HepG2 (cell line): ENCODE data around the gene AGMO. TPM values are rescaled to one million over a fixed set of nuclear protein-coding genes. Genes with fewer than 3 reads are reported as not detected.

ENCODE experiments used
- ATAC-seq: fragments of 200-7000 bp; cut with Tn5 transposase; 3 replicates; pipeline ENCODE4 v1.9.1; 2020; ENCODE audit warnings: mild to moderate bottlenecking, moderate library complexity
- BruUV-seq: library from RNA; stranded (reverse); fragments of 400-500 nt; replicated peaks from 2 replicates; lab custom pipeline; 2021; lab: Mats Ljungman, UMichigan
- CTCF ChIA-PET: fragments of 300-600 bp; formaldehyde crosslinking; extraction: SDS; loops from one replicate; lab custom pipeline; 2021; ENCODE audit warnings: low total read pairs, inconsistent platforms, low intra/inter-chr PET ratio; lab: Yijun Ruan, JAX
- POLR2A ChIA-PET: fragments of 350-600 bp; sonication (Branson Sonifier 250); formaldehyde crosslinking; loops from one replicate; lab custom pipeline; 2020; ENCODE audit warnings: antibody characterized with exemption, inconsistent platforms; lab: Yijun Ruan, JAX
- DNase-seq: peaks from one replicate; pipeline ENCODE4 v3.0.0-alpha.2; 2015; ENCODE audit warnings: low spot score
- FAIRE-seq: peaks from 3 replicates; lab custom pipeline; 2011; peaks lifted over from hg19 to GRCh38; lab: Jason Lieb, UNC
- H2AFZ ChIP-seq: one replicate; pipeline ENCODE4 v1.6.1; 2011; ENCODE audit warnings: low read length, inconsistent platforms
- H3K27ac ChIP-seq: fragments of 300-600 bp; 3 replicates; pipeline ENCODE4 v1.8.0; 2011; ENCODE audit warnings: mixed run types, mild to moderate bottlenecking, mixed read lengths, low read length, inconsistent platforms; ENCODE audit not compliant: insufficient read depth; ENCODE audit errors: extremely low read length
- H3K27me3 ChIP-seq, 2 experiments: fragments of 200-600 bp in 1 of 2; 2 replicates in 1 of 2; 3 replicates in 1 of 2; pipeline versions ENCODE4 v1.6.0 to v1.8.0; 2011; ENCODE audit warnings: low read length in 2 of 2, mild to moderate bottlenecking in 2 of 2, moderate library complexity in 2 of 2, inconsistent platforms in 1 of 2; ENCODE audit not compliant: insufficient read depth in 2 of 2, control insufficient read depth in 1 of 2
- H3K36me3 ChIP-seq, 2 experiments: fragments of 200-600 bp in 1 of 2; replicated peaks in 1 of 2; 2 replicates in 1 of 2; 3 replicates in 1 of 2; pipeline versions ENCODE4 v1.5.1 to v1.8.0; 2011; ENCODE audit warnings: low read length in 2 of 2, inconsistent platforms in 1 of 2; ENCODE audit not compliant: insufficient read depth in 2 of 2, control insufficient read depth in 1 of 2
- H3K4me1 ChIP-seq: 2 replicates; pipeline ENCODE4 v1.5.1; 2012; ENCODE audit warnings: low read length, inconsistent platforms; ENCODE audit not compliant: insufficient read depth
- H3K4me2 ChIP-seq: 2 replicates; pipeline ENCODE4 v1.6.0; 2011; ENCODE audit warnings: low read depth, low read length, inconsistent platforms
- H3K4me3 ChIP-seq, 3 experiments: fragments of 200-600 bp in 1 of 3; sonication (generic), shearing (Covaris generic) in 1 of 3; replicated peaks in 1 of 3; 2 replicates each; pipeline ENCODE4 v1.5.1; 2011 to 2016; ENCODE audit warnings: low read length in 3 of 3, inconsistent platforms in 2 of 3, low read depth in 2 of 3, mild to moderate bottlenecking in 2 of 3, control low read depth in 1 of 3, mixed read lengths in 1 of 3; ENCODE audit not compliant: insufficient read depth in 1 of 3
- H3K79me2 ChIP-seq: one replicate; pipeline ENCODE4 v1.6.1; 2011; ENCODE audit warnings: low read length, inconsistent platforms; ENCODE audit not compliant: insufficient read depth
- H3K9ac ChIP-seq: 2 replicates; pipeline ENCODE4 v1.6.0; 2011; ENCODE audit warnings: mild to moderate bottlenecking, low read depth, low read length, inconsistent platforms; ENCODE audit not compliant: insufficient read depth
- H3K9me3 ChIP-seq: 2 replicates; pipeline ENCODE4 v1.5.1; 2012; ENCODE audit warnings: mild to moderate bottlenecking, low read length
- H4K20me1 ChIP-seq: 2 replicates; pipeline ENCODE4 v1.6.0; 2011; ENCODE audit warnings: inconsistent platforms, mild to moderate bottlenecking, low read length, moderate library complexity; ENCODE audit not compliant: insufficient read depth
- CHD4 ChIP-seq: fragments of 200-600 bp; sonication (generic); IDR thresholded peaks from 2 replicates; pipeline ENCODE4 v1.7.0; 2017; ENCODE audit warnings: mild to moderate bottlenecking, low read length, borderline replicate concordance
- FOSL1 ChIP-seq: sonication (generic); formaldehyde crosslinking; IDR thresholded peaks from 2 replicates; pipeline ENCODE4 v1.9.0; 2021; ENCODE audit warnings: missing genetic modification reagents, borderline replicate concordance
- KLF12 ChIP-seq: sonication (generic); formaldehyde crosslinking; IDR thresholded peaks from 2 replicates; pipeline ENCODE4 v1.4.0; 2020; ENCODE audit warnings: missing genetic modification reagents, borderline replicate concordance
- NFYC ChIP-seq: IDR thresholded peaks from 2 replicates; pipeline ENCODE4 v1.6.1; 2016; ENCODE audit warnings: missing genetic modification reagents, missing compliant biosample characterization
- NR2F6 ChIP-seq, 2 experiments: IDR thresholded peaks; 2 replicates each; pipeline ENCODE4 v1.6.1; 2016; ENCODE audit warnings: antibody characterized with exemption in 1 of 2, mild to moderate bottlenecking in 1 of 2
- RBM22 ChIP-seq: fragments of 200-400 bp; formaldehyde crosslinking; optimal IDR thresholded peaks from 2 replicates; pipeline ENCODE3; 2017; ENCODE audit warnings: mild to moderate bottlenecking, low read length, moderate library complexity
- SMARCC2 ChIP-seq: fragments of 450-650 bp; IDR thresholded peaks from 2 replicates; pipeline ENCODE4 v1.6.1; 2017; ENCODE audit warnings: antibody characterized with exemption, mild to moderate bottlenecking
- ZC3H13 ChIP-seq: sonication (generic); formaldehyde crosslinking; IDR thresholded peaks from 2 replicates; pipeline ENCODE4 v1.8.1; 2023; ENCODE audit warnings: mild to moderate bottlenecking, missing genetic modification reagents, moderate library complexity
- ZFP1 ChIP-seq: IDR thresholded peaks from 2 replicates; pipeline ENCODE4 v1.6.1; 2016
- ZNF253 ChIP-seq: sonication (generic); formaldehyde crosslinking; IDR thresholded peaks from 2 replicates; pipeline ENCODE4 v1.8.0; 2022; ENCODE audit warnings: mild to moderate bottlenecking, missing genetic modification reagents, borderline replicate concordance
- ZNF260 ChIP-seq: sonication (generic); formaldehyde crosslinking; IDR thresholded peaks from 2 replicates; pipeline ENCODE4 v1.4.0; 2020; ENCODE audit warnings: missing genetic modification reagents, low read depth, mild to moderate bottlenecking, borderline replicate concordance
- ZNF296 ChIP-seq: sonication (generic); formaldehyde crosslinking; conservative IDR thresholded peaks from 2 replicates; pipeline ENCODE4 v1.5.0; 2020; ENCODE audit warnings: mild to moderate bottlenecking, missing genetic modification reagents
- ZNF564 ChIP-seq: sonication (generic); formaldehyde crosslinking; IDR thresholded peaks from 2 replicates; pipeline ENCODE4 v1.8.1; 2023; ENCODE audit warnings: mild to moderate bottlenecking, missing genetic modification reagents
- ZNF567 ChIP-seq: sonication (generic); formaldehyde crosslinking; IDR thresholded peaks from 2 replicates; pipeline ENCODE4 v1.8.1; 2023; ENCODE audit warnings: mild to moderate bottlenecking, missing genetic modification reagents, borderline replicate concordance
- ZNF616 ChIP-seq: sonication (generic); formaldehyde crosslinking; IDR thresholded peaks from 2 replicates; pipeline ENCODE4 v1.5.0; 2020; ENCODE audit warnings: low read depth, mild to moderate bottlenecking, missing genetic modification reagents
- ZNF678 ChIP-seq: sonication (generic); formaldehyde crosslinking; IDR thresholded peaks from 2 replicates; pipeline ENCODE4 v1.4.0; 2020; ENCODE audit warnings: mild to moderate bottlenecking, missing genetic modification reagents
- ZNF776 ChIP-seq: sonication (generic); formaldehyde crosslinking; IDR thresholded peaks from 2 replicates; pipeline ENCODE4 v1.4.0; 2020; ENCODE audit warnings: mild to moderate bottlenecking, missing genetic modification reagents
- ZNF891 ChIP-seq: sonication (generic); formaldehyde crosslinking; IDR thresholded peaks from 2 replicates; pipeline ENCODE4 v1.5.0; 2020; ENCODE audit warnings: mild to moderate bottlenecking, missing genetic modification reagents
- WGBS: methylation state at CpG from one replicate; pipeline ENCODE4 v1.1.6; 2017; ENCODE audit warnings: low lambda C conversion rate; 5-methylcytosine and 5-hydroxymethylcytosine counted together
- in situ Hi-C: cut with HindIII; loops from 2 replicates; pipeline ENCODE4 v1.10.0; 2017; ENCODE audit warnings: low pct_unique_long_range_greater_than_20kb; ENCODE audit not compliant: extremely low pct_ligation_motif_present
- intact Hi-C: fragments of 100-400 bp; cut with micrococcal nuclease; formaldehyde crosslinking; loops from one replicate; pipeline ENCODE4 v1.10.0; 2022; ENCODE audit not compliant: unreplicated experiment
- polyA plus RNA-seq, 8 experiments: library from polyadenylated mRNA; depleted of rRNA in 3 of 8; stranded (reverse) in 7 of 8; unstranded in 1 of 8; fragments of >200 nt; fragmentation: Illumina TruSeq in 4 of 8; extraction: Trizol in 4 of 8; gene quantifications; 2 replicates each; pipeline versions ENCODE4 v1.2.1 to v1.2.3, GENCODE V29; 2011 to 2016; ENCODE audit warnings: low read depth in 4 of 8, missing spikeins in 1 of 8, mixed read lengths in 1 of 8; ENCODE audit not compliant: insufficient read depth in 1 of 8
- total RNA-seq, 5 experiments: library from RNA; depleted of rRNA; stranded (reverse); fragments of >200 nt; fragmentation: Illumina TruSeq; extraction: Trizol; gene quantifications; 2 replicates each; pipeline ENCODE4 v1.2.3, GENCODE V29; 2016; ENCODE audit warnings: low read depth in 1 of 5
- TF ChIP-seq, protein P1 (sequence below): sonication (generic); formaldehyde crosslinking; IDR thresholded peaks from 2 replicates; pipeline ENCODE4 v1.4.0; 2020; ENCODE audit warnings: missing genetic modification reagents
- TF ChIP-seq, protein P2 (sequence below): sonication (generic); formaldehyde crosslinking; IDR thresholded peaks from 2 replicates; pipeline ENCODE4 v1.5.1; 2020; ENCODE audit warnings: mild to moderate bottlenecking, missing genetic modification reagents, moderate library complexity

Gene AGMO
- total and polyA plus RNA-seq, 2 of the 13 experiments (the other 11 are each of a cell fraction or from before 2014, with no cell fraction given): 0.22 to 0.50 TPM

DNA sequence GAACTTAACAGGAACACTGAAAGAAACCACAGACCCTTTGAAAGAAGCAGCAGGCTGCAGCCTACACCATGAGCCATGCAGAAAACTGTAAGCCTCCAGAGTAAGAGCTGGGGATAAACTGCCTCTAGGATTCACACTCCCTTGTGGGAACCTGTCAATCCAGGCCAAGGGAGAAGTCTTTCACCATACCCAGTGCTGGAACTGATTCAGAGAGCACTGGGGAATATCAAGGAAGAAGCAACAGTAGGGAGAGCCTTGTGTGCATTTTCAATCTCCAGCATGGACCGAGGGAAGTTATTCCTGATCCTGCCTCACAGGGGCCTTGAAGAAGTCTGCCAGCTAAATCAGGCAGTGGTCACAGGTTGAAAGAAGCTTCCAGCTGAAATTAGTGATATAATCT, 282.2 kb downstream of the AGMO start:
- ATAC-seq (no peak), DNase-seq (no peak)
- ChIA-PET CTCF (no interaction called here), POLR2A (no interaction called here)
- intact Hi-C loops: no loop called here
- no peak overlapping the region for H3K27ac ChIP-seq
- no peak overlapping the region for H3K4me2 ChIP-seq
- no peak overlapping the region for H3K4me3 ChIP-seq
- no peaks in the 10 kb centered on the region for H4K20me1 ChIP-seq
- H3K36me3 ChIP-seq: no peaks in the 10 kb centered on the region
- 22% methylated on average over 1 of the region's 1 CpG for WGBS
- H3K9ac ChIP-seq: no peak overlapping the region
- peaks cover 95% of the 10 kb centered on the region for H3K9me3 ChIP-seq
- BruUV-seq: no TSS peak
- H2AFZ ChIP-seq: no peak overlapping the region
- TF ChIP-seq FOSL1 (CRISPR knock-in tag) (no peak), ZC3H13 (CRISPR knock-in tag) (no peak), ZNF564 (no peak), KLF12 (CRISPR knock-in tag) (no peak), CHD4 (no peak), ZNF891 (CRISPR knock-in tag) (no peak), ZNF296 (no peak), NFYC (no peak), ZNF567 (no peak)
- TF ChIP-seq, all 625 proteins: peak for 0
- Histone ChIP-seq H3K79me2 (no peaks in the 10 kb centered on the region), H3K27me3 (no peaks in the 10 kb centered on the region), H3K4me1 (no peaks in the 10 kb centered on the region)
- in situ Hi-C loops: no loop called here
- FAIRE-seq: no peak

DNA sequence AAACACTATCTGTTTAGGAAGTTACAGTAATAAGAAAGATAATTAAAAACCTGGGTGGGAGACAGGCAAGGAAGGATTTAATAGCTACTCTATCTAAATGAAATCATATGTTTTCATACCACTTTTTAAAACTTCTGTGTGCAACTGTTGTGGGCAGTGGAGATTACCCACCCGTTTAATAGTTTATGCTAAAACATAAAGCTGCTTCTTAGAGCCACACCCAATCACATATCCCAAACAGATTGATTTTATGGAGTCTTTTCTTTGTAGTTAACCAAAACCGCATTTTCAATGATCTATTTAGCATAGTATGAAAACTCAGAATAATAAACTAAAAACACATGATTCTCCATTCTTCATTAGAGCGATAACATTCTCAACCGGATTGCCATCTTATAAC, 304.1 kb downstream of the AGMO start:
- in situ Hi-C loops (no loop called here), intact Hi-C loops (no loop called here)
- no peak overlapping the region for H3K4me2 ChIP-seq
- no peak overlapping the region for H3K27ac ChIP-seq
- no peak overlapping the region for H2AFZ ChIP-seq
- no peaks in the 10 kb centered on the region for H4K20me1 ChIP-seq
- peaks cover 92% of the 10 kb centered on the region for H3K9me3 ChIP-seq
- no peak overlapping the region for H3K9ac ChIP-seq
- DNase-seq (no peak), ATAC-seq (no peak), FAIRE-seq (no peak)
- POLR2A ChIA-PET: no interaction called here
- H3K79me2 ChIP-seq: no peaks in the 10 kb centered on the region
- H3K27me3 ChIP-seq: no peaks in the 10 kb centered on the region
- H3K36me3 ChIP-seq: no peaks in the 10 kb centered on the region
- WGBS: 62% methylated on average over 4 of the region's 4 CpGs
- no peak overlapping the region for H3K4me3 ChIP-seq
- no TSS peak for BruUV-seq
- no peaks in the 10 kb centered on the region for H3K4me1 ChIP-seq
- CTCF ChIA-PET: no interaction called here
- TF ChIP-seq NR2F6 (IDR thresholded peaks at IDR 0.05): no peak
- TF ChIP-seq NR2F6 (CRISPR knock-in tag; IDR thresholded peaks at IDR 0.05): no peak
- no peak for TF ChIP-seq RBM22
- TF ChIP-seq SMARCC2: no peak
- TF ChIP-seq, protein P1, sequence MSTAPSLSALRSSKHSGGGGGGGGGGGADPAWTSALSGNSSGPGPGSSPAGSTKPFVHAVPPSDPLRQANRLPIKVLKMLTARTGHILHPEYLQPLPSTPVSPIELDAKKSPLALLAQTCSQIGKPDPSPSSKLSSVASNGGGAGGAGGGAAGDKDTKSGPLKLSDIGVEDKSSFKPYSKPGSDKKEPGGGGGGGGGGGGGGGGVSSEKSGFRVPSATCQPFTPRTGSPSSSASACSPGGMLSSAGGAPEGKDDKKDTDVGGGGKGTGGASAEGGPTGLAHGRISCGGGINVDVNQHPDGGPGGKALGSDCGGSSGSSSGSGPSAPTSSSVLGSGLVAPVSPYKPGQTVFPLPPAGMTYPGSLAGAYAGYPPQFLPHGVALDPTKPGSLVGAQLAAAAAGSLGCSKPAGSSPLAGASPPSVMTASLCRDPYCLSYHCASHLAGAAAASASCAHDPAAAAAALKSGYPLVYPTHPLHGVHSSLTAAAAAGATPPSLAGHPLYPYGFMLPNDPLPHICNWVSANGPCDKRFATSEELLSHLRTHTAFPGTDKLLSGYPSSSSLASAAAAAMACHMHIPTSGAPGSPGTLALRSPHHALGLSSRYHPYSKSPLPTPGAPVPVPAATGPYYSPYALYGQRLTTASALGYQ (CRISPR knock-in tag): no peak
- TF ChIP-seq ZNF776 (CRISPR knock-in tag): no peak
- TF ChIP-seq ZFP1 (CRISPR knock-in tag): no peak
- no peak for TF ChIP-seq ZNF253 (CRISPR knock-in tag)
- TF ChIP-seq ZNF260 (CRISPR knock-in tag): no peak
- TF ChIP-seq, protein P2, sequence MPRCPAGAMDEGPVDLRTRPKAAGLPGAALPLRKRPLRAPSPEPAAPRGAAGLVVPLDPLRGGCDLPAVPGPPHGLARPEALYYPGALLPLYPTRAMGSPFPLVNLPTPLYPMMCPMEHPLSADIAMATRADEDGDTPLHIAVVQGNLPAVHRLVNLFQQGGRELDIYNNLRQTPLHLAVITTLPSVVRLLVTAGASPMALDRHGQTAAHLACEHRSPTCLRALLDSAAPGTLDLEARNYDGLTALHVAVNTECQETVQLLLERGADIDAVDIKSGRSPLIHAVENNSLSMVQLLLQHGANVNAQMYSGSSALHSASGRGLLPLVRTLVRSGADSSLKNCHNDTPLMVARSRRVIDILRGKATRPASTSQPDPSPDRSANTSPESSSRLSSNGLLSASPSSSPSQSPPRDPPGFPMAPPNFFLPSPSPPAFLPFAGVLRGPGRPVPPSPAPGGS (CRISPR knock-in tag): no peak
- no peak for TF ChIP-seq ZNF616 (CRISPR knock-in tag)
- TF ChIP-seq ZNF678 (CRISPR knock-in tag): no peak
